ENCODE measurements around the gene CANT1.

The CANT1 gene

DNA sequence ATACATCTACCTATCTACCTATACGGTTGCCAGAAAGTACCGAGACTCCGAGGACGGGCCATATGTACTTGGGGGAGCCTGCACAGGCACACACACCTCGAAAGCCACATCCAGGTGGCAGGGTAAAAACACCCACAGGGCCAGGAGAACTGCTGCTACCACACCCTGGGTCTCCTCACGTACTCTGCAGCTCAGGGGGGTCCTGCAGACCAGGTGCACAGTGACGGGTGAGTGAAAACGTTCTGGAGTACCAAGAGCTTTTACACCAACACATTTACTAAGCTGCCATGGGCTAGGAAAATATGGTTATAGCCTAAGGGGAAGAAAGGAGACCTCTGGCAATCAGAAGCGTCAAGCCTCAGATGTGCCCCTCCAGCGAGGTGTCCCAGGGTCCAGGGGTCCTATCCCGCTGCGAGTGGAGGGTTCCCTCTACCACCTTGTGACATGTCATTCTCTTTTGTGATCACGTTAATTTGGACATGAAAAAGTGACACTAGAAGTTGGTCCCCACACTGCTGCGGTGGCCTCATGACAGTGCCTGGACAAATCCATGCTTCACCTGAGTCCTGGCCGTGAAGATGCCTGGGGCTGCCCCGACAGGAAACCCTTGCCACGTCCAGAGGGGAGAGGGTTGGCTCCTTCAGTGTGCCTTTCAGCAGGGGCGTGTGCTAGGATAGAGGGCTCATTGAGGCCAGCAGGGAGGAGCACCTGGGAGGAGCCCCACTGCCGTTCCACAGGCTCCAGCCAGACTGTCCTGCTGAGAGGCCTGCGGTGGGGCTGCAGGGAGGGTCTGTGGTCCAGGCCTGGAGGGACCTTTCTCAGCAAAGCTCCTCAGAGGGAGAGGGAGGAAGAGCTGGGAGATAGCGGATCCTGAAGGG lies 1.8 kb downstream of the CANT1 start:
- no peak for DNase-seq

DNA sequence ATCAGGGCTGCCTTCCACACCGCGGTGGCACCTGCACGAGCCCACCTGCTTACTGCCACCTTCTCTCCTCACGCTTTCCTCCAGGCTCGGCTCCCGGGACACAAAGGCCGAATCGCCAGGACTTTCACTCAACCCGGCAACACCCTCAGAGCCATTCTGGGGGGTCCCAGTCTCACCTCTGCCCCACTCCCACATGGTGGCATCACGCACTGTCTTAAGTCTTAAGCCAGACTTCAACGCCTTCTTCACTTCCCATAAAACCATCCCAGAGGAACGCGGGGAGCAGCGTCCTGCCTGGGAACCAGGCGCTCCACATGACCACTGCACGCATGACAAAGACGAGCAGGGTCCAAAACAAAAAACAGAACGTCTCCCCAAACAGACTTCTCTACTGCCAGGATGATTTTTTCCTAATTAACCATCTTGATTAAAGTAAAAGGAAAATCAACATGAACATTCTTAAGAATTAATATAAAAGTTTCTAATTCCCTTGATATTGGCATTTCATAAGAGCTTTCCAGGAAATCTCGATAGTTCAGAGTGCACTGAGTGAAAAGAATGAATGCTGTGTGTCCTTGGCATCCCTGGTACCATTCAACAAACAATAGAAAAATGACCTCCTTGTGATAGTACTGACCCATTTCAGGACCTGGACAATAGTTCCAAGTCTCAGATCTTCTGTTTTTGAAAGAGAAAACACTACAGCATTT lies 2.6 kb downstream of the CANT1 start:
- no peak for DNase-seq

DNA sequence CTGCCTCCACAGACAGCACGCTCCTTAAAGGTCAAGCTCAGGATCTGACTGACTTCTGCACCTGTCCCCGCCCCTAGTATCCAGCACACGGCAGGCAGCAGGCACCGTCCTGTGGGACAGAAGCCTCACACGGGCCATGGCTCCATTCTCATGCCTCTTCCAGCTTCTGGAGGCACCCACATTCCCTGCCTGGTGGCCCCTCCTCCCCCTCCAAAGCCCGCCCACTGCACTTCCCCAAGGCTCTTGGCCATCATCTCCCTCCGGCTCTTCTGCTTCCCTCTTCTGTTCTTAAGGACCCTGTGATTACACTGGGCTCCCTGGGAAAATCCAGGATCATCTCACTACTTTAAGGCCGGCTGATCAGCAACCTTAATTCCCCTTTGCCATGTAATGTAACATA lies 3.5 kb downstream of the CANT1 start:
- no peak for DNase-seq

DNA sequence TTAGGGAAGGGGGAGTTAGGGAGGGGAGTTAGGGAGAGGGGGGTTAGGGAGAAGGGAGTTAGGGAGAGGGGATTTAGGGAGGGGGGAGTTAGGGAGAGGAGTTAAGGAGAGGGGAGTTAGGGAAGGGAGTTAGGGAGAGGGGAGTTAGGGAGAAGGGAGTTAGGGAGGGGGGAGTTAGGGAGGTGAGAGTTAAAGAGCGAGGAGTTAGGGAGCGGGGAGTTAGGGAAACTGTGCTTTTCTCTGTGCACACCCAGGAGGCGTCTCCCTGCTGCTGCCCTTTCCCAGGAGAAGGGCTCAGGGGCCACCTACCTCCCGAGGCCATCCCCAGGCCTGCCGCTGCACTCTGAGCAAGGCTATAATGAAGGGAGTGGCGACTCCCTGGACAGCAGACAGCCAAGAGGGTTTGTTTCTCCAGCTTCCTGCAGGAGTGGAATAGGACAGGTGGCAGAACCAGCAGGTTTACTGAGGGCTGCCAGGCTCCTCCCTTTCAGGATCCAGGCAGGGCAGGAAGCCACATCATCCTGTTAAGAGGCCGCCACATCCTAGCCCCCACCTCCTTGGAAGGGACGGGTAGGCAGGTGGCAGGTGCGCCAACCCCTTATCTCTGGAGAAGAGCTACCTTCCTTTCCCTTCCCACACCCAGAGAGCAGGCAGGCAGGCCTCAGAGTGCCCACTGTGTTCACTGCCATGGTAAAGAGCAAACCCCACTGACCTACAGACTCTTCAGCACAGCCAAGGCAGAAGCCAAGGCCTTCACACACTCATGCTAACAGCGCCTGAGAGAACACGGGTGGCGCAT lies 4.3 kb downstream of the CANT1 start:
- DNase-seq = no peak

DNA sequence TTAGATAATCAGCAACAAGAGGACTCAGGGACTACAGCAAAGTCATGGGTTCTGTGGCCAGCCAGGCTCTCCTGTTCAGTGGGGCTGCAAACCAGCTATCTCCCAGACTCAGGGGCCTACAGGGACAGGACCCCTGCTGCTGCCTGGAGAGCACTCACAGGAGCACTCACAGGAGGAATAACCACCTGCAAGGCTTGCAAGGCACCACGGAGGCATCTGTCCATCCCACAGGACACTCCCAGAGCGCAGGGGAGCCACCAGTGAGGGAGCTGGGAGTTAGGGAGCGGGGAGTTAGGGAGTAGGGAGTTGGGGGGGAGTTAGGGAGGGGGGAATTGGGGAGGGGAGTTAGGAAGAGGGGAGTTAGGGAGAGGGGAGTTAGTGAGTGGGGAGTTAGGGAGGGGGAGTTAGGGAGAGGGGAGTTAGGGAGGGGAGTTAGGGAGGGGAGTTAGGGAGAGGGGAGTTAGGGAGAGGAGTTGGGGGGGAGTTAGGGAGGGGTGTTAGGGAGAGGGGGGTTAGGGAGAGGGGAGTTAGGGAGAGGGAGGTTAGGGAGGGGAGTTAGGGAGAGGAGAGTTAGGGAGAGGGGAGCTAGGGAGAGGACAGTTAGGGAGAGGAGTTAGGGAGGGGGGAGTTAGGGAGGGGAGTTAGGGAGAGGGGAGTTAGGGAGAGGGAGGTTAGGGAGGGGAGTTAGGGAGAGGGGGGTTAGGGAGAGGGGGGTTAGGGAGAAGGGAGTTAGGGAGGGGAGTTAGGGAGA lies 5.7 kb downstream of the CANT1 start:
- no peak for DNase-seq

DNA sequence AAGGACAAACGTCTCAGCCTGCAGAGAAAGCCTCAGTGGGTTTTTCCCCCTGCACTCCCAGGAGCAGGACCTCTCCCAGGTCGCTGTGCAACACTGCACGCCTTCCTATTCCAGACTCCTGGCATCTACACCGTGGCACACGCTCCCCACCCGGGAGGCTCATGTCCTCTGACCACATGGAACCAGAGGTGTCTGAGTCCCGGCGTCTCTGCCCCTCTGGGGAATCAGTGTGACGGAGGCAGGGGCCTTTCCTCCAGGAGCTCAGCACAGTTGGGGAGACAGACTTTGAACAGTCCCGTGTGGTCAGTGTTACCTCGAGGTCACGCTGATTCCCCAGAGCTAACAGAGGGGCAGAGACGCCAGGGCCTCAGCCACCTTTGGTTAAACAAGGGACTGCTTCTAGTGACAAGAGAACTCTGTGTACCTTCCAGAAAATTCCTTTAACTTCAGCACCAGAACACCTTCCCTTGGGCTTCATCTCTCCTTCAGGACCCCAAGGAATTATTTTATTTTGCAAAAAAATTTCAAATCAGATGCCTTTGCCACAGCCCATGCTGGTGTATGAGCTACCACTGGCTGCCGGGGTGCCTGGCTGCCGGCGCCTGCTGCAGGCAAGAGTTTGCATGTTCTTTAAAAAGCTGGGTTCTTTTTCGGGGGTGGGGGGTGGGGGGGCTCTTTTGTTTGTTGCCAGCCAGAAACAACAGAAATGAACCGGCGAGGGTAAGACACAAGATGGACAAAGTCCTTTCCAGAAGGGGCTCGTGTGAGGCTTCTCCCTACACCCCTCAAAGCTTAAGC lies 6.6 kb downstream of the CANT1 start:
- DNase-seq = no peak

DNA sequence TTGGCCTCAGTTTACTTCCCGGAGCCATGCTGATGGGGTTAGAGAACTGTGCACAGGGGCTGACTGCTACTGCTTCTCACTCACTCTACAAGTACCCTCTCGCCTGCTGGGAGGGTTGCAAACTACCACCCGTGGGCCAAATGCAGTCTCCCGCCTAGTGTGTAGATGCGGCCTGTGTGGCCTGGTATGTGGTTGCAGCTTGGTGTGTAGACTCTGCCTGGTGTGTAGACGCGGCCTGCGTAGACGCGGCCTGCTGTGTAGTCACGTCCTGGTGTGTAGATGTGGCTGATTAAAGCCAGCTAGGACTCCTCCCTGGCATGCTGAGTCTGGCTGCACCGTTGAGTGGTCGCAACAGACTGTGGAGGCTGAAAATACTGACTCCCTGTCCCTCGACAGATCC lies 7.3 kb downstream of the CANT1 start:
- DNase-seq = no peak

DNA sequence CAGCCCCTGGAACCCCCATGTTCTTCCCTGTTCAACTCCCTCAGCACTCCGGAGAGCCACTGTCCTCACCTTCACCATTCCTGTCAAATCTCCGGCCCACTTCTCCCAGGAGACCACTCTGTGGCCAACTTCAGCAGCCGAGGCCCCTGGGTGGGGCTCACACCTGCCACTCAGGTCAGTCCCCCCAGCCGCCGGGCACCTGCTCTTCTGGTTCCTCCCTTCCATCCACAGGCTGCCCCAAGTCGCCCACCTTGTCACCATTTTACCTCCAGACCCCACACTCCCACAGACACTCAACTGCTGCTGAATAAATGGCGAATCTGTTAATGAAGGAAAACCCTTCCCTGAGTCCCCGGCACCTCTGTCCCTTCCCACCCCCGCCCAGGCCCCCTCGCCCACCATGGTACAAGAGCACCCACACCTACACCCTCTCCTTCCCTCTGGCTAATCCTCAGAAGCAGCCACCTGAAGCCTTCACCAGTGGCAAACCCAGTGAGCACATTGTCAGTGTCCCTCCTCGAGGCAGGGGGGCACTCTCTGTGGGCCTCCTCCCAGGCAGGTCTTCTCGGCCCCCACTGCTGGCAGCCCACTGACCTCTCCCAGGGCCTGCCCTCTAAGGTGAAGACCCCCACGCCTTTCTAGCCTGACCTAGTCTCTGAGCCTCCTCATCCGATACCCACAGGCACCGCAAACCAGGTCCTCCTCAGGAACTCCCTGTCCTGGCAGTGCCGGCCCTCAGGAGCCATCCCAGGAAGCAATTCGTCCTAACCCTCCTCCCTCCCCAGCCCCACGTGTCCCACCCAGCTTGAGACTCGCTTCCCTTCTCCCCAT lies 8.2 kb downstream of the CANT1 start:
- no peak for DNase-seq

DNA sequence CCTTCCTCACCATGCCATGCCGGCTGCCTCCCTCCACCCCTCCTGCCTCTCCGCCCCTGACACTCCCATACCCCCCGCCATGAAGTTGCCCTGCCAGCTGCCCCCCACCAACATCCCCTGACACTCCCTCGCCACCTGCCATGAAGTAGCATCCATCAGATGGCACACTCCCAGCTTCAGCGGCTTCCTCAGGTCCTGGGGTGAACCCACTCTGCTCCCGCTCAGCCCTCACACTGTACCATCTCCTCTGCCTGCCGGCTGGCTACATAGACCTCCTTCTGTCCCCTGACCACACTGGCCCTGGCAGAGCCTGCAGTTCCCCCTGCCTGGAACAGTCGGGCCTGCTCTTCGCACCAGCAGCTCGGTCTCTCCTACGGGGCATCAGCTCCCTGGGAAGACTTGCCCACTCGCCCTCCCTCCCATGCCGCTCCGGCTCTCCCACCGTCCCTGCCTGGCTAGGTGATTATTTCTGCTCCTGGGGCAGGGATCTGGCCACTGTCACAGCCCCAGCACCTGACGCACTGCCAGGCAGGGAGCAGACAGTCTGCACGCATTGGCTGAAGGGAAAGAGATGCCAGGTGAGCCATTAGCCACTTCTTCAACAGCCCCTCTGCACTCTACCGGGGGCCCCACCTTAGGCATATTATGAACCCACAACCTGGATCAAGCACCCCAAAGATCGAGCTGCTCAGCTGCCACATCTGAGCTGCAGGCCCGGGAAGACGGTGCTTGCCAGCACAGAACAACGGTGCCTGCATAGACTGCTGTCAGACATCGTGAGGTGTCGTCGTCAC lies 9.0 kb downstream of the CANT1 start:
- DNase-seq = no peak

DNA sequence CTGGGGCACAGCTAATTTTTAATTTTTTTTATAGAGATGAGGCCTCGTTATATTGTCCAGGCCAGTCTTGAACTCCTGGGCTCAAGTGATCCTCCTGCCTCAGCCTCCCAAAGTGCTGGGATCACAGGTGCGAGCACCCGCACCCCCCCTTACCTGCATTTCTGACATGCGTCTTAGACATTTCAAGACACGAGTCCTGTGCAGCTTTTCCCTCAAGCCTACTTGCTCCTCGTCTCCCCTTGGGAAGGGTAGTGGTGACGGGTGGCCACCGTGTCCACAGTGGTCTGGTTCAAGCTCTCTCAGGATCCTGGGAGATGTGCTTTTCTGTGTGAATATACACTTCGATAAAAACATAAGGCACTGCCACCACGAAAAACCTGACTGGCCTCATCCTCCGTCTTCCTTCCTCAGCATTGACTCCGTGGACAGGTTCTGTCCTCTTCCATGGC lies 9.6 kb downstream of the CANT1 start:
- DNase-seq = no peak

DNA sequence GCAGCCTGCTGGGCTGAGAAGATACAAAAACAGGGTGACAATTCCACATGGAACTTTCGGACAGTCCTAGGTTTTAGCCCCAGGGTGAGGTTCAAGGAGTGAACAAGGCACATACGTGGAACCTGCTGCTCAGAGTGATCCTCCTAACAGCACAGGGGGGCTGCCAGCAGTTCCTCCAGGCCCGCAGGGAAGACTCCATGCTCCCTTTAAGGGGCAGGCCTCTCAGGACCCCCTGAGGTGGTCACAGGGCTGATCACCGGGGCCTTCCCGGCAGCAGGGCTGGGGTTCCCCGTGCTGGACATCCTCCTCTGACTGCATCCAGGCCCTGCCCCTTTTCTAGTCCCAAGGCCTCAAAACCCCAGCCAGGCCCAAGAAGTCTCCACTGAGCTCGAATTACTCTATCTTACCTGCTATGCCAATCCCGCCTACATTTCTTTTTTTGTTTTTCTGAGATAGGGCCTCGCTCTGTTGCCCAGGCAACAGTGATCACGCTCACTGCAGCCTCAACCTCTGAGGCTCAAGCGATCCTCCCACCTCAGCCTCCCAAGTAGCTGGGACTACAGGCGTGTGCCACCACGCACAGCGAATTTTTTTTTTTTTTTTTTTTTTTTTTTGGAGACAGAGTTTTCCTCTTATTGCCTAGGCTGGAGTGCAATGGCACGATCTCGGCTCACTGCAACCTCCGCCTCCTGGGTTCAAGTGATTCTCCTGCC lies 10.4 kb downstream of the CANT1 start:
- DNase-seq = no peak

DNA sequence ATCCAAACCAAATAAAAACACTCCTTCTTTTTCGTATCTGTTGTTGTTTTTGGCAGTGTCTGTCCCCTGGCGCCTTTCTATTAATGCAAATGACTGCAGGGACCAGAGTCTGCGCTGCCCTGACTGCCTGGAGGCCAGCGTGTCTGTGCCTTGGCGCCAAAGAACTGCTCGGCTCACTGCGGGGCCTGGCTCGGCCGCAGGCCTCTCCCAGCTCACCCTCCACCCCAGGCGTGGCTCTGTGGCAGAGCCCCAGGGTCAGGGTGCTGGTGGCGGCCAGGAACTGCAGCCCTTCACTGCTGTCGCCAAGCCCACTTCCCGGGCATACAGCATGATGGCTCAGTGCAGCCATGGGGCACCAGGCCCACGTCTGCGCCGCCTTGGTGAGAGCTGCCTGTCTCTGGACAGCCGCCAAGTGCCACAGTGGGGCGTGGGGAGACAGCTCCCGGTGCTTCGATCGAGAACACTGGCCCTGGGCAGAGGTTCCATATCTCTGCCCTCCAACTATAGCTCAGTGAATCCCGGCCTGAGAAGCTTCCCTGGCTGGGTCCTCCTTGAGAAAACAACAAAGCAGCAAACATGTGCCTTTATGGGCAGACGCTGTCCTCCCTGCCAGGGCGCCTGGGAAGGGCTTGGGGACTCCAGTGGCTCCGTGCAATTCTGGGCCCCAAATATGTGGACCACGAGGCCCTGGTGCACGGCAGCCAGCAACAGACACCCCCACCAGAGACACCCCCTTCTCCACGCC lies 11.1 kb downstream of the CANT1 start:
- DNase-seq = no peak

DNA sequence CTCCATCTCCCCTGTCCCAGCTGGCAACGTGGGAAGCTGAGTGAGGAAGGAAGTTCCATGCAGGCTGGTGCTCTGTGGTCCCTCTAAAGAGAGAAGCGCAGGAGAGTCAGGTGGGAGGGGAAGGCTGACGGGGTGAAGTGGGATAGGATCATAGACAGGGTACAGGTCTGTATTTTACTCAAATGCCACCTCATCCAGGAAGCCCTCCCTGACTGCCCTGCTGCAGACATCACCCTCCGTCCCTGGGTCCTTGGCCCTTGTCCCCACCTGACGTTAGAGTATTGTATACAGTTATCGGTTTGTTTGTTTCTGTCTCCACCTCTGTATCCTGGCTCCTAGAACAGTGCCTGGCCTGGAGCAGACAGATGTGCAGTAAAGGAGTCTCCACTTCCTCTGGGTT lies 11.7 kb downstream of the CANT1 start:
- no peak for DNase-seq

DNA sequence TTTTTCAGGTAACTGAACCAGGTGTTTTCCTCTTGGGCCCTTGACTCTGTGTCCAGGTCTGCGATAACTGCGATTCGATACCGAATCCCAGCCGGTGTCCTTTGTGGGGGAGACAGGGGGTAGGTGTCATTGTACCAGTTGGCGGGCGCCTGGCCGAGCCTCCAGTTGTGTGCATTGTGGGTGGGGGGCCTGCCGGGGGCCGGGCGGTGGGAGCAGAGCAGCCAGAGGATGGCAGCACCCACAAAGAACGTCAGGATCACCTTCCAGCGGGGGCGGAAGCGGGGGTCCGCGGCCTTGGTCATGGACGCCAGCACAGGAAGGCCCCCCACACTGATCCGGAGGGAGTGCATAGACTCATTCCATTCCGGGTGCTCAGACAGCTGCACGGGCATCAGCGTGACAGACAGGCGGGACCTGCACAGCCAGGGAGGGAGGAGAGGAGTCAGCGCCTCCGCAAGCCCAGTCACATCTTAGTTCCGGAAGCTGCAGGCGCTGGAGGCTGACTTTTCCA lies 12.3 kb downstream of the CANT1 start:
- no peak for DNase-seq

DNA sequence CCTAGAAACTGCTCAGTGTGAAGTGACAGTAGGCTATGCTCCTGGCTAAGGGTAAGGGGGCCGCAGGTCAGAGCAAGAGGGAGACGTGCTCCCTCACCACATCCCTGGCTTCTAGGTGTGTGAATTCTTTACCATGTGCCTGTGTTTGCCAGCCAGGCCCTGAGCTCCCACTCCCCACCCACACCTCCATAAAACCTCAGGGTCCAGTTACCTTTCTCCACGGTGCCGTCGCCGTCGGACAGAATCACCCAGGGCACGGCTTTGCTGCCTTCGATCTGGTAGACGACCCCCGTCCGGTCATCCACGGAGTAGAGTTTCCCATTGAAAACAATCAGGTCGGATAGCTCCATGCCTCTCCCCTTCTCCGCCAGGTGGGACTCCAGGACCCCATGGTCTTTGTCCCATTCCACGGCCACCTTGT lies 12.8 kb downstream of the CANT1 start:
- DNase-seq = no peak

DNA sequence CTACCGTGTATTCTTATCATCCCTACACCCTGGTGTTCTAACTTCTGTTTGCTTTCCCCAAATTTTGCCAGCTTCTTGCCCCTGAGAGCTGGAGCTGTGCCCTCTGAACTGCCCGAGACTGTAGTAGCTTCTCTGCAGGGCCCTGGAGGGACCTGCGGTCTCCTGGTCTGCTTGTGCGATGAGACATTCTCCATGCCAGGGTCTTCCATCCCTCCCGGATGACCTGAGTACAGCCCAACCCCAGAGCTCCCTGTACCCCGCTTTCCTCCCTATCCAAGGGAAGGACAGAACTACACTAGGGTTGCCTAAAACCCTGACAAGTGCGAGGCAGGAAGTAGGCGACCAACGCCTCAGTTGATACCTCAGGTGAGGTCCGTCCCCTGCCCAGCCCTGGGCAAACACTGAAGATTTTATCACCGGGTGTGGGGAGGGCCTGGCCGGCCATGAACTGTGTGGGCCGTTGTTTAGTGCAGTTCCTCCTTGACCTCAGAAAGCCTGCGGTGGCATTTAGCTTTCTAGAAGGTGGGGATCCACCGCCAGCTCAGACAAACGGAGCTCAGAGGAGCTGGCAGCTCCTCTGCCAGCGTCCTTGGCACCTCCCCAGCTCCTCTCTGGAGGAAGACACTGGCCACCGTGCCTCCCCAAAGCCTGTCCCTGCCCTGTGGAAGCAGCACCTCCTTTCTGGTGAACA lies 13.7 kb downstream of the CANT1 start:
- no peak for DNase-seq

DNA sequence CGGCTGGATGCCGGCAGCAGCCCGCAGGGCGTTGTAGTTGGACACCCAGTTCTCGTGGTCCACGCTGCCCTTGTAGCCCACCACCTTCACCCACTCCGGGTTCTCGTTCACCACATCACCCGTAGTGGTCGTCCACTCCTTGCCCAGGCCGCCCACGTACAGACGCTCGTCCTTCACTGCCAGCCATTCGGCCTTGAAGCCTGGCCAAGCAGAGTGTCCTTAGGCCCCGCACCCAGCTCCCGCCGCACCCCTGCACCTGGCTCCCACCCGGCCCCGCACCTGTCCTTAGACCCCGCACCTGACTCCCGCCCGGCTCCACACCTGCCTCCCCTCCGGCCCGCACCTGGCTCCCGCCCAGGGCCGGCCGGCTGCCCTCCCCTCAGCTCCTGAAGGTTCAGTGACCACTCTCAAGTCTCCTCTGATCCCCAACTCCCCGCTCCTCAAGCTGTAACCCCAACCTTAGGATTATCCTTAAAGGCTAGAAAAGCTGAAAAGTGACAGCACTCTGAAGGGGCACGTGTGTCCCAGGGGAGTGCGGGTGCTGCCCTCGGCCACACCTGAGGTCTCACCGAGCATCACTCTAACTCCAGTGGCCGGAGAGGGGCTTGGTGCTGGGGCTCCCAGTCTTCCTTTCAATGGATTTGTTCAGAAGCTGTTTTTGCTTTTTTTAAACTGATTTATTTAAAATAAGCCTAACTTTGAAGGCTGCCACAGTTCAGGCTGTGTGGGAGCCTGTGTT lies 14.4 kb downstream of the CANT1 start:
- DNase-seq = no peak

Data from NCI-H1417 treated with DMSO at 0.1 percent for 48 hours (cell line).